ENCODE results near the gene LRP4. TPM values are rescaled to one million over a fixed set of nuclear protein-coding genes. Genes with fewer than 3 reads are reported as not detected.
"Not testable (repeated sequence)": the region's sequence is repeated elsewhere in the genome, so short reads cannot be mapped to it uniquely, and the experiment has no call there.

The LRP4 gene
- total and polyA plus RNA-seq, 7 donors, result 2.1 to 17.6 (median 4.9) TPM

DNA sequence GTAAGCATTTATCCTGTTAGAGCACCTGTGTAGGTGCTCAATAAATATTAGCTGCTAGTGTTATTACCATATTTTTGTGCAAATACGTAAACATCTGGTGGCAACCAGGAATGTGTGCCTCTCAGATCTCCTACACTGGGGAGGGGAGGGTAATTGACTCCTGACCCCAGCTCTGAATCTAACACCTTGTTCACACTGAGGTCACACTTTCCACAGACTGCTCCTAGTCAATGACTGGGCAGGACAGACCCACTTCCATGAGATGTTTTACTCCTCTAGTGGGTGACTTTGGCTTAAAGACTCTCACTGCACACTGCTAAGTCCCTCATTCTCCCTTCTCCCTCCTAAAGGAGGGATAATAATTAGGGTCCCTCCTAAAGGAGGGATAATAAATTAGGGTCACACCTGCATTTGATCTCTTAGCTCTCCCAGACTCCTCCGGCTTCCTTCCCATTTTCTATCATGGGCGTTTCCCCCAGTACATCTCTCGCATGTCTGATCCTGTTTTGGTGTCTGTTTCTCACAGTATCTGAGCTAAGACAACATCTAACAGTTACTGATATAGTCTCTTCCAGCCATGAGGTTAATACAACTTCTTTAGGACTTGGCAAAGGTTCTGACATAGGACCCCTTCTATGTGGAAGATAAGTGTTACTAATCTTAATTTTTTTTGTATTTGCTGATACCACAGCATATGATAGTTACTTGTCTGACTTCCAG is 26.2 kb upstream of the LRP4 start:
- intact Hi-C loops (cut with DNase I), result loop anchor here (5.0 kb wide), 1 partner anchor 58 kb away; no protein-coding TSS in a partner anchor

DNA sequence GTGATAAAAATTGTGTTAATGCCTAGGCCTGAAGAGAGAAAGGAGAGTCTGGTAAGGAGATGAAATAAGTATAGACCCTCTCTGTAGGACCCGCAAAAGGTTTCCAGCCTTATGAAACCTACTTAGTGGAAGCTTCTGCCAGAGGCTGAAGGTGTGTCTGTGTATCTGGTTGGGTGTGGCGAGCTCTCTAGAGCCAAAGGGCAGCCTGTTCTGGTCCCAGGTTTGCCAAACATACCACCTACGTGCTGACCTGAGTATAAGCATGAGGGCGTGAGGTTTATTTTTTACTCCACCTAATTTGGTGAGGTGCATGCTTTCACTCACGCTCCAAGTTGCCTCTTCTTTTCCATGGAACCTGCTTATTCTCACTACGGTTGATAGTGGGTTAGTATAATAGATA is 23.8 kb upstream of the LRP4 start:
- no peaks in the 10 kb centered on the region for H3K27me3 ChIP-seq
- no peaks in the 10 kb centered on the region for H3K9me3 ChIP-seq
- TF ChIP-seq EP300 (IDR thresholded peaks at IDR 0.05), result no peak
- no peak for TF ChIP-seq POLR2AphosphoS5 (IDR thresholded peaks at IDR 0.05)
- no peak for TF ChIP-seq POLR2A (IDR thresholded peaks at IDR 0.05)
- TF ChIP-seq, protein P1, sequence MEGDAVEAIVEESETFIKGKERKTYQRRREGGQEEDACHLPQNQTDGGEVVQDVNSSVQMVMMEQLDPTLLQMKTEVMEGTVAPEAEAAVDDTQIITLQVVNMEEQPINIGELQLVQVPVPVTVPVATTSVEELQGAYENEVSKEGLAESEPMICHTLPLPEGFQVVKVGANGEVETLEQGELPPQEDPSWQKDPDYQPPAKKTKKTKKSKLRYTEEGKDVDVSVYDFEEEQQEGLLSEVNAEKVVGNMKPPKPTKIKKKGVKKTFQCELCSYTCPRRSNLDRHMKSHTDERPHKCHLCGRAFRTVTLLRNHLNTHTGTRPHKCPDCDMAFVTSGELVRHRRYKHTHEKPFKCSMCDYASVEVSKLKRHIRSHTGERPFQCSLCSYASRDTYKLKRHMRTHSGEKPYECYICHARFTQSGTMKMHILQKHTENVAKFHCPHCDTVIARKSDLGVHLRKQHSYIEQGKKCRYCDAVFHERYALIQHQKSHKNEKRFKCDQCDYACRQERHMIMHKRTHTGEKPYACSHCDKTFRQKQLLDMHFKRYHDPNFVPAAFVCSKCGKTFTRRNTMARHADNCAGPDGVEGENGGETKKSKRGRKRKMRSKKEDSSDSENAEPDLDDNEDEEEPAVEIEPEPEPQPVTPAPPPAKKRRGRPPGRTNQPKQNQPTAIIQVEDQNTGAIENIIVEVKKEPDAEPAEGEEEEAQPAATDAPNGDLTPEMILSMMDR (IDR thresholded peaks at IDR 0.05), result no peak
- no peak overlapping the region for H3K4me3 ChIP-seq
- no peak overlapping the region for H3K27ac ChIP-seq
- peaks cover 0 to 4% (median 0%) of the 10 kb centered on the region in 4 donors for H3K36me3 ChIP-seq
- intact Hi-C loops (cut with DNase I), result no loop called here
- 25 to 75% methylated on average over 6 of the region's 6 CpGs for WGBS, 2 donors
- no peak for DNase-seq
- H3K4me1 ChIP-seq, result peaks cover 0 to 5% (median 5%) of the 10 kb centered on the region in 4 donors

More for the DNA sequence above, 26.2 kb upstream of the LRP4 start:
- Histone ChIP-seq H3K27ac (no peak overlapping the region), H3K4me3 (no peak overlapping the region), H3K36me3 (peaks cover 0 to 4% (median 0%) of the 10 kb centered on the region in 4 donors), H3K9me3 (no peaks in the 10 kb centered on the region), H3K4me1 (peaks cover 0 to 13% (median 5%) of the 10 kb centered on the region in 4 donors), H3K27me3 (no peaks in the 10 kb centered on the region)
- TF ChIP-seq EP300 (IDR thresholded peaks at IDR 0.05) (no peak), POLR2A (IDR thresholded peaks at IDR 0.05) (no peak)
- TF ChIP-seq, protein P1 (IDR thresholded peaks at IDR 0.05), result no peak
- no peak for DNase-seq
- WGBS, 2 donors, result 82 to 90% methylated on average over 4 of the region's 4 CpGs

GRCh38 chr11:46936138-46937110 is 18.1 kb upstream of the LRP4 start, which contains the start of gene CSTPP1:
TSS of gene CSTPP1 (plus strand) at chr11:46936761. CDS start at chr11:46936806, 45 bp downstream.
- H3K27ac ChIP-seq, result peak within 1 kb of the TSS; percentile 53 to 72 (median 68)
- intact Hi-C loops (cut with DNase I), result loop anchor here (5.0 kb wide), 1 partner anchor 311 kb away; the partner anchor contains the start of gene ACP2
- 17 to 21% methylated on average over 41 of the region's 41 CpGs for WGBS, 2 donors
- no peaks in the 10 kb centered on the region for H3K9me3 ChIP-seq
- H3K27me3 ChIP-seq, result no peaks in the 10 kb centered on the region
- peaks cover 0 to 15% (median 13%) of the 10 kb centered on the region in 4 donors for H3K4me1 ChIP-seq
- TF ChIP-seq POLR2A (IDR thresholded peaks at IDR 0.05) (no peak), POLR2AphosphoS5 (IDR thresholded peaks at IDR 0.05) (peak in 3 of 4 donors; percentile 37 to 69 (median 47)), EP300 (IDR thresholded peaks at IDR 0.05) (no peak)
- TF ChIP-seq, protein P1 (IDR thresholded peaks at IDR 0.05), result no peak
- no peaks in the 10 kb centered on the region for H3K36me3 ChIP-seq
- peak within 1 kb of the TSS; percentile 62 to 73 (median 66) for H3K4me3 ChIP-seq
- peak; percentile 98 for DNase-seq

- 72 to 81% methylated on average over 1 of the region's 1 CpG for WGBS, 2 donors
- no peak for DNase-seq
- TF ChIP-seq POLR2AphosphoS5 (IDR thresholded peaks at IDR 0.05) (no peak), POLR2A (IDR thresholded peaks at IDR 0.05) (no peak), EP300 (IDR thresholded peaks at IDR 0.05) (no peak)
- TF ChIP-seq, protein P1 (IDR thresholded peaks at IDR 0.05), result no peak
Observed at GRCh38 chr11:46930089-46930488, 11.7 kb upstream of the LRP4 start.

DNA sequence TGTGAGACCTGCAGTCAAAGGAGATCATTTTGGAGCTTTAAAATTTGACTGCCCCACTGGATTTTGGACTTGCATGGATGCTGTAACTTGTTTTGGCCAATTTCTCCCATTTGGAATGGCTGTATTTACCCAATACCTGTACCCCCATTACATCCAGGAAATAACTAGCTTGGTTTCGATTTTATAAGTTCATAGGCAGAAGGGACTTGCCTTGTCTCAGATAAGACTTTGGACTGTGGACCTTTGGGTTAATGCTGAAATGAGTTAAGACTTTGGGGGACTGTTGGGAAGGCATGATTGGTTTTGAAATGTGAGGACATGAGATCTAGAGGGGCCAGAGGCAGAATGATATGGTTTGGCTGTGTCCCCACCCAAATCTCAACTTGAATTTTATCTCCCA is 10.4 kb upstream of the LRP4 start:
- H3K4me3 ChIP-seq; H3K27me3 ChIP-seq; intact Hi-C loops (cut with DNase I); H3K9me3 ChIP-seq; H3K36me3 ChIP-seq; H3K4me1 ChIP-seq; DNase-seq; H3K27ac ChIP-seq: not testable (repeated sequence)
- 17 to 59% methylated on average over 1 of the region's 1 CpG for WGBS, 2 donors

More at GRCh38 chr11:46930089-46930488, 11.7 kb upstream of the LRP4 start:
- H3K27me3 ChIP-seq, result no peaks in the 10 kb centered on the region
- intact Hi-C loops (cut with DNase I), result no loop called here
- no peaks in the 10 kb centered on the region for H3K36me3 ChIP-seq
- H3K4me3 ChIP-seq, result no peak overlapping the region
- H3K27ac ChIP-seq, result no peak overlapping the region
- H3K4me1 ChIP-seq, result no peaks in the 10 kb centered on the region
- H3K9me3 ChIP-seq, result no peaks in the 10 kb centered on the region

- H3K4me1 ChIP-seq; intact Hi-C loops (cut with DNase I); H3K36me3 ChIP-seq; H3K27me3 ChIP-seq; H3K4me3 ChIP-seq; H3K9me3 ChIP-seq; H3K27ac ChIP-seq; DNase-seq: not testable (repeated sequence)
- WGBS, 2 donors, result 88 to 91% methylated on average over 4 of the region's 4 CpGs
Observed at GRCh38 chr11:46927928-46928327, 9.6 kb upstream of the LRP4 start.

Data from sigmoid colon (tissue), 7 donors.